Endothelial cell of umbilical vein (primary cell): Measurements from ENCODE around the gene SLC34A1. TPM values are rescaled to one million over a fixed set of nuclear protein-coding genes. Genes with fewer than 3 reads are reported as not detected.

ENCODE experiments used
- BruUV-seq: library from RNA; stranded (reverse); fragments of 400-500 nt; replicated peaks from 2 replicates; lab custom pipeline; 2021; lab: Mats Ljungman, UMichigan
- CTCF ChIA-PET: fragments of 300-600, 350-600 bp; sonication (Branson Sonifier 250); formaldehyde crosslinking; loops from one replicate; lab custom pipeline; 2021; ENCODE audit warnings: antibody characterized with exemption, inconsistent platforms; lab: Charles Lee
- POLR2A ChIA-PET: fragments of 300-600, 350-600 bp; sonication (Branson Sonifier 250); formaldehyde crosslinking; loops from one replicate; lab custom pipeline; 2021; ENCODE audit warnings: antibody characterized with exemption, inconsistent platforms; lab: Charles Lee
- DNase-seq: peaks from one replicate; pipeline ENCODE4 v3.0.0-alpha.2; 2011; ENCODE audit warnings: low read depth, low spot score
- FAIRE-seq: peaks from 2 replicates; lab custom pipeline; 2011; peaks lifted over from hg19 to GRCh38; lab: Jason Lieb, UNC
- H2AFZ ChIP-seq: 2 replicates; pipeline ENCODE4 v1.6.0; 2012; ENCODE audit warnings: low read depth, low read length, control low read depth, inconsistent platforms
- H3K27ac ChIP-seq: 2 replicates; pipeline ENCODE4 v1.5.1; 2011; ENCODE audit warnings: low read depth, mild to moderate bottlenecking, control low read depth, low read length, moderate library complexity; ENCODE audit not compliant: insufficient read depth
- H3K27me3 ChIP-seq, 2 experiments: 2 replicates each; pipeline versions ENCODE4 v1.6.0 to v1.6.1; 2011; ENCODE audit warnings: low read length in 2 of 2, mixed read lengths in 1 of 2; ENCODE audit not compliant: control insufficient read depth in 2 of 2, insufficient read depth in 2 of 2
- H3K36me3 ChIP-seq, 2 experiments: 2 replicates in 1 of 2; 3 replicates in 1 of 2; pipeline ENCODE4 v1.5.1; 2011; ENCODE audit warnings: low read length in 2 of 2, mild to moderate bottlenecking in 1 of 2, moderate library complexity in 1 of 2; ENCODE audit not compliant: control insufficient read depth in 2 of 2, insufficient read depth in 2 of 2; ENCODE audit errors: extremely low read depth in 1 of 2
- H3K4me1 ChIP-seq: 3 replicates; pipeline ENCODE4 v1.5.1; 2011; ENCODE audit warnings: mild to moderate bottlenecking, low read length; ENCODE audit not compliant: control insufficient read depth, insufficient read depth; ENCODE audit errors: extremely low read depth
- H3K4me2 ChIP-seq: 2 replicates; pipeline ENCODE4 v1.6.1; 2011; ENCODE audit warnings: low read length, control low read depth, mixed read lengths; ENCODE audit not compliant: insufficient read depth
- H3K4me3 ChIP-seq, 3 experiments: fragments of 200-600 bp in 1 of 3; sonication (generic), shearing (Covaris generic) in 1 of 3; replicated peaks in 1 of 3; 2 replicates each; pipeline ENCODE4 v1.5.1; 2011 to 2016; ENCODE audit warnings: control low read depth in 3 of 3, low read length in 3 of 3, mild to moderate bottlenecking in 2 of 3, inconsistent platforms in 1 of 3, low read depth in 1 of 3, moderate library complexity in 1 of 3; ENCODE audit not compliant: insufficient read depth in 1 of 3
- H3K79me2 ChIP-seq: 2 replicates; pipeline ENCODE4 v1.6.0; 2012; ENCODE audit warnings: low read length, inconsistent platforms; ENCODE audit not compliant: control insufficient read depth, insufficient read depth
- H3K9ac ChIP-seq: replicated peaks from 2 replicates; pipeline ENCODE3; 2011; ENCODE audit warnings: low read length, control low read depth; ENCODE audit not compliant: insufficient read depth; ENCODE audit errors: extremely low read depth
- H3K9me1 ChIP-seq: replicated peaks from 3 replicates; pipeline ENCODE4 v1.6.0; 2011; ENCODE audit warnings: mild to moderate bottlenecking, low read length; ENCODE audit not compliant: control insufficient read depth, insufficient read depth; ENCODE audit errors: extremely low read depth
- H3K9me3 ChIP-seq: replicated peaks from 2 replicates; pipeline ENCODE4 v1.5.1; 2012; ENCODE audit warnings: low read length, inconsistent platforms; ENCODE audit not compliant: control insufficient read depth, insufficient read depth
- H4K20me1 ChIP-seq: replicated peaks from 2 replicates; pipeline ENCODE3; 2011; ENCODE audit warnings: mild to moderate bottlenecking, low read length; ENCODE audit not compliant: control insufficient read depth, insufficient read depth; ENCODE audit errors: extremely low read depth
- GATA2 ChIP-seq: IDR thresholded peaks from 2 replicates; pipeline ENCODE4 v1.7.0; 2011; ENCODE audit warnings: low read depth, mild to moderate bottlenecking, moderate library complexity, mixed read lengths, low read length; ENCODE audit not compliant: insufficient read length, insufficient read depth
- JUN ChIP-seq: IDR thresholded peaks from 2 replicates; pipeline ENCODE4 v1.6.1; 2011; ENCODE audit warnings: borderline replicate concordance, low read depth; ENCODE audit not compliant: insufficient read length, insufficient read depth
- MYC ChIP-seq: IDR thresholded peaks from one replicate; pipeline ENCODE4 v1.6.1; 2011; ENCODE audit warnings: mild to moderate bottlenecking, low read depth, low read length
- POLR2A ChIP-seq: IDR thresholded peaks from 2 replicates; pipeline ENCODE4 v1.6.1; 2012; ENCODE audit warnings: low read depth, mild to moderate bottlenecking, control low read depth, low read length
- dilution Hi-C: fragments of 300-500 bp; cut with MboI; formaldehyde crosslinking; loops from one replicate; pipeline ENCODE4 v1.15.0; 2019; ENCODE audit warnings: low sequenced_read_pairs; ENCODE audit not compliant: extremely low pct_ligation_motif_present
- intact Hi-C: fragments of 100-400 bp; cut with micrococcal nuclease; formaldehyde crosslinking; loops from one replicate; pipeline ENCODE4 v1.10.0; 2022
- polyA plus RNA-seq, 4 experiments: library from polyadenylated mRNA; depleted of rRNA in 3 of 4; stranded (reverse) in 3 of 4; unstranded in 1 of 4; fragments of >200 nt; gene quantifications; 2 replicates each; pipeline versions ENCODE4 v1.2.1 to v1.2.3, GENCODE V29; 2011 to 2012; ENCODE audit warnings: missing spikeins in 1 of 4
- total RNA-seq: library from RNA; stranded (reverse); gene quantifications from 2 replicates; pipeline ENCODE4 v1.2.3, GENCODE V29; 2021
- TF ChIP-seq, protein P1 (sequence below): IDR thresholded peaks from 2 replicates; pipeline ENCODE4 v1.6.1; 2011; ENCODE audit not compliant: insufficient read depth, insufficient read length
- TF ChIP-seq, protein P2 (sequence below), 2 donors: IDR thresholded peaks; 1 replicate in 1 of 2; 2 replicates in 1 of 2; pipeline ENCODE4 v1.5.1; 2011; ENCODE audit warnings: low read length in 2 of 2, mild to moderate bottlenecking in 2 of 2, moderate library complexity in 2 of 2, control low read depth in 1 of 2, inconsistent platforms in 1 of 2, low read depth in 1 of 2; ENCODE audit not compliant: insufficient read depth in 1 of 2; ENCODE audit errors: extremely low read depth in 1 of 2

The SLC34A1 gene
- total and polyA plus RNA-seq, 2 donors (not counting 3 experiments of a cell fraction or from before 2014, with no cell fraction given), result not detected

DNA sequence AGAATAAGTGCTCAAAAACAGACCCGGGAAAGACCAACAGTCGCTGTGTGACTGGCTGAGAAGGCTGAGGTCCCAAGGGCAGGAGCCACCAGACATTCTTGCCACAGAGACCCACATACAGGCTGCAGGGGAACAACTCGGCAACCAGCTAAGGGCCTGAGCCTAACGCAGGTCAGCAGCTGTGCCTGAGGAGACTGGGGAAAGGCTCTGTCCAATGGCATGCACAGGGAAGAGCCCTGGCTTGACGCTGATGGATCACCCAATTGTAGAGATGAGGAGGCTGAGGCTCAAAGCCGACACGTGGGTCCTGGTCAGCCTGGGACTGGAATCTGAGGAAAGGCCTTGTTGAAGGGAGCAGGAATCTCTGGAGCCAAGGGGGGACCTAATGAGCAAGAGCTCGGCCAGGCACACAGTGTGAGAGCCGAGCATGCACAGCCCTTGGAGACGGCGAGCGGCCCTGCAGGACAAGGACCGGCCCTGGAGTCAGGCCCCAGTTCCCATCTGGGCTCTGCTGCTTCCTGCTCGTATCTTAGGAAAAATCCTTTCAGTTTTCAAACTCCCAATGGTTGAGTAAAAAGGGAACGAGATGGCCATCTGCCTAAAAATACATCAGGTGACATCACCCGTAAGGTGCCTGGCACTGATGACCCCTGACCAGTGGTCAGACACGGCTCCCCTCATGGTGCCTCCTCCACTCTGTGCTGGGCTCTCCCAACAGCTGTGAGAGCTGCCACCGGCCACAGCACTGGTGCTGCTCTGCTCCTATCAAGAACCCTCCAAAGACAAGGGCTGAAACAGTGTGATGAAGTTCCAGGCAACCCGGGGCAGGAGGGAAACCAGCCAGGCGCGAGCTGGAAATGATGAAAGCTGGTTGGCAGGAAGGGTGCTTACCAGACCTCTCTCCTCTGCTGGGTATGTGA lies 49.2 kb upstream of the SLC34A1 start:
- POLR2A ChIA-PET, result no interaction called here
- CTCF ChIA-PET, result interaction anchor here (1.3 to 2.4 kb wide), 3 partner anchors 18 to 55 kb away, joined by 3 to 6 read pairs (median 5); no protein-coding TSS in a partner anchor
- H4K20me1 ChIP-seq, result no peaks in the 10 kb centered on the region
- H2AFZ ChIP-seq, result no peak overlapping the region
- no peak for FAIRE-seq
- dilution Hi-C loops (no loop called here), intact Hi-C loops (no loop called here)
- no peak overlapping the region for H3K4me3 ChIP-seq
- H3K4me2 ChIP-seq, result no peak overlapping the region
- H3K36me3 ChIP-seq, result peaks cover 0 to 61% of the 10 kb centered on the region in 2 experiments
- H3K9me3 ChIP-seq, result no peaks in the 10 kb centered on the region
- BruUV-seq, result no TSS peak
- H3K9me1 ChIP-seq, result no peaks in the 10 kb centered on the region
- DNase-seq, result no peak
- no peak overlapping the region for H3K27ac ChIP-seq
- TF ChIP-seq, protein P1, sequence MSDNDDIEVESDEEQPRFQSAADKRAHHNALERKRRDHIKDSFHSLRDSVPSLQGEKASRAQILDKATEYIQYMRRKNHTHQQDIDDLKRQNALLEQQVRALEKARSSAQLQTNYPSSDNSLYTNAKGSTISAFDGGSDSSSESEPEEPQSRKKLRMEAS, result no peak
- TF ChIP-seq MYC (no peak), JUN (no peak)
- H3K9ac ChIP-seq, result no peak overlapping the region
- no peaks in the 10 kb centered on the region for H3K4me1 ChIP-seq
- H3K79me2 ChIP-seq, result peaks cover 6% of the 10 kb centered on the region
- H3K27me3 ChIP-seq, result no peaks in the 10 kb centered on the region

DNA sequence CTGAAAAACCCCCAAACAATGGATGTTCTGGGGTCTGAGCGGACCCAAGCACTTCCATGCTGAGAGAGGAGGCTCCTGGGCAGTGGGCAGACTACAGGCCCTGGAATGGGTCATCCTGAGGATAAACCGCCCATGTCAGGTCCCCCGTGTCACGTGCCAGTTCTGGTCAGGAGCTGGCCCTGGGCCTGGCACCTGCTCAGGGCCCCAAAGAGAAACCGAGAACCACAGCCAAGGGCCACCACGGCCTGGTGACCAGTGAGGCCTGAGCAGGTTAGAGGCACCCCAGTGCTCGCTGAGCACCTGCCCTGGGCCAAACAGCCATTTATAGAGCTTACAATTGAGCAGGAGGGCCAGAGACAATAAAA lies 48.6 kb upstream of the SLC34A1 start:
- intact Hi-C loops, result loop anchor here (1.0 kb wide), 1 partner anchor 17 kb away; no protein-coding TSS in a partner anchor
- no TSS peak for BruUV-seq
- Histone ChIP-seq H3K4me3 (no peak overlapping the region), H3K9me1 (no peaks in the 10 kb centered on the region), H3K36me3 (peaks cover 0 to 61% of the 10 kb centered on the region in 2 experiments), H4K20me1 (no peaks in the 10 kb centered on the region), H3K79me2 (peaks cover 8% of the 10 kb centered on the region), H3K27ac (no peak overlapping the region), H3K9me3 (no peaks in the 10 kb centered on the region), H2AFZ (no peak overlapping the region), H3K4me1 (no peaks in the 10 kb centered on the region), H3K4me2 (no peak overlapping the region), H3K27me3 (no peaks in the 10 kb centered on the region), H3K9ac (no peak overlapping the region)
- ChIA-PET CTCF (interaction anchor here (0.7 to 2.4 kb wide), 7 partner anchors 8 to 221 kb away, joined by 3 to 7 read pairs (median 5); no protein-coding TSS in a partner anchor), POLR2A (no interaction called here)
- FAIRE-seq (no peak), DNase-seq (no peak)
- TF ChIP-seq POLR2A (no peak), GATA2 (no peak), MYC (no peak)
- TF ChIP-seq, protein P1, result no peak
- TF ChIP-seq, protein P2, sequence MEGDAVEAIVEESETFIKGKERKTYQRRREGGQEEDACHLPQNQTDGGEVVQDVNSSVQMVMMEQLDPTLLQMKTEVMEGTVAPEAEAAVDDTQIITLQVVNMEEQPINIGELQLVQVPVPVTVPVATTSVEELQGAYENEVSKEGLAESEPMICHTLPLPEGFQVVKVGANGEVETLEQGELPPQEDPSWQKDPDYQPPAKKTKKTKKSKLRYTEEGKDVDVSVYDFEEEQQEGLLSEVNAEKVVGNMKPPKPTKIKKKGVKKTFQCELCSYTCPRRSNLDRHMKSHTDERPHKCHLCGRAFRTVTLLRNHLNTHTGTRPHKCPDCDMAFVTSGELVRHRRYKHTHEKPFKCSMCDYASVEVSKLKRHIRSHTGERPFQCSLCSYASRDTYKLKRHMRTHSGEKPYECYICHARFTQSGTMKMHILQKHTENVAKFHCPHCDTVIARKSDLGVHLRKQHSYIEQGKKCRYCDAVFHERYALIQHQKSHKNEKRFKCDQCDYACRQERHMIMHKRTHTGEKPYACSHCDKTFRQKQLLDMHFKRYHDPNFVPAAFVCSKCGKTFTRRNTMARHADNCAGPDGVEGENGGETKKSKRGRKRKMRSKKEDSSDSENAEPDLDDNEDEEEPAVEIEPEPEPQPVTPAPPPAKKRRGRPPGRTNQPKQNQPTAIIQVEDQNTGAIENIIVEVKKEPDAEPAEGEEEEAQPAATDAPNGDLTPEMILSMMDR (IDR thresholded peaks at IDR 0.05; ENCODE audit: extremely low read depth in 1 of 2, insufficient read depth in 1 of 2, low read depth in 1 of 2, low read length in 2 of 2), result no peak
- dilution Hi-C loops, result no loop called here
